Activated CD4-positive, alpha-beta T cell treated with anti-CD3 and anti-CD28 coated beads, Interleukin-10, Interleukin-2, amounts not matched to agents 100 ng/mL and 50 ng/mL, durations not matched to agents 16 hours and 8 hours (primary cell): ENCODE results near the gene GNA12.

Source experiments
- DNase-seq: peaks from one replicate; pipeline ENCODE4 v3.0.0-alpha.2; 2020

The GNA12 gene

GRCh38 chr7:2814946-2815874, 28.9 kb downstream of the GNA12 start:
- DNase-seq, result no peak

DNA sequence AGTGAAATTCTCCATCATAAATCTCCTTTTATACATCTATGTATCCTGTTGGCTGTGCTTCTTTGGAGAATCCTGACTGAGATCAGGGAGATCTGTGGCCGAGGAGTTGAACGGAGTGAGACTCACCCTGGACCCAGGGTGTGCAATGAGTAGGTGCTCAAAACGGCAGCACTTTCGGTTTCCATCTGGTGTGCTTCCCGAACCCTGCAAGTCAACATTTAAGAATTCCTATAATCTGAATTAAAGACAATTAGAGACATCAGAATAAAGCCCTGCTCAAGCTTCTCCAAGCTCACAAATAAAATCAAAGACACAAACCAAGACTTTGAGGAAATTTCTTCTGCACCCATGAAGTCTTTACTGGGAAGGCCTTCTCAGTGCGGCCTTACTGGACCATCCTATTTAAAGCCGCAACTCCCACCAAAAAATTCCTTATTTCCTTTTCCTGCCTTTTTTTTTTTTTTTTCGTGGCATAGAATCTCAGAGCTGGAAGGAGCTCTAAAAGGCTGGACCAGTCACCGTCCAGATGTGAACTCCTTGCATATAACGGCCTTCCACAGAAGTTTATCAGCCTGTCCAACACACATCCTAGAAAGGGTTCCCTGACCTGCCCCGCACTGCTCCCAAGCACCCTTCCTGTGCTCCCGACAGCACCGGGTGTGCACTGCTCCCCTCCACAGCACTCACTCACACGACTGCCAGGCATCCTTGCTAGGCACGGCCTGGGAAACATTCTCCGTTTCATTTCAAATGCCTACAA, 29.7 kb downstream of the GNA12 start:
- no peak for DNase-seq

DNA sequence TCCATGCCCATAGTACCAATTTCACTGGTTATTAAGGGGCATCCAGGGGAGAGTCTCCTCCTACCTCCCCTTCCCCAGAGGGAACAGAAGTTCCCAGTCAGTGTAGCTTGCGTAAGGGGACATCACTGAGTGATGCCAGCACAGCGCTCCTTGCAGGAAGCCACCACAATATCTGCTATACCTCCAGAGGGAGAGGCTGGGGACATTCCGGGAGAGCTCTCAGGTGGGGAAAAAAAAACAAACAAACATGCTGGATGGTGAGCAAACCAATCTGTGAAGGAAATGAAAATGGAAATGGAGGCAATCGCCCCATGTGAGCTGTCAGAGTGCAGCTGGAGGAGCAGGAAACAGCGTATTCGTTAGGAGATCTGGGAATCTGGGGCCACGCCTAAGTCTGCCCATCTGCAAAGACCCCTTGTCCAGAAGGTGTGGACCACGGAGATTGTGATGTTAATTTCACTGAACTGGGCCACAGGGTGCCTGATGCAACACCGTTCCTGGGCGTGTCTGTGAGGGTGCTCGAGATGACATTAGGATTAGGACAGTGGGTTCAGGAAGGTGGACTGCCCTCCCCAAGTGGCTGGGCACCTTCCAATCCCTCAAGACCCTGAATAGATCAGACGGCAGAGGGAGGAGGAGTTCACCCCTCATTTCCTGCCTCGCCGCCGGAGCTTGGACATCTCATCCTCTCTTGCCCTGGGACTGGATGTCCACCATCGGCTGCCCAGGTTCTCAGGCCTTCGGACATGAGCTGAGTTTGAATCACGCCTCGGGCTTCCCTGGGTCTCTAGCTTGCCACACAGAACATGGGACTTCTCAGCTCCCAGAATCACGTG, 30.5 kb downstream of the GNA12 start:
- DNase-seq, result no peak

GRCh38 chr7:2812831-2813230, 31.3 kb downstream of the GNA12 start:
- no peak for DNase-seq

GRCh38 chr7:2812114-2812487, 32.0 kb downstream of the GNA12 start:
- DNase-seq, result no peak

DNA sequence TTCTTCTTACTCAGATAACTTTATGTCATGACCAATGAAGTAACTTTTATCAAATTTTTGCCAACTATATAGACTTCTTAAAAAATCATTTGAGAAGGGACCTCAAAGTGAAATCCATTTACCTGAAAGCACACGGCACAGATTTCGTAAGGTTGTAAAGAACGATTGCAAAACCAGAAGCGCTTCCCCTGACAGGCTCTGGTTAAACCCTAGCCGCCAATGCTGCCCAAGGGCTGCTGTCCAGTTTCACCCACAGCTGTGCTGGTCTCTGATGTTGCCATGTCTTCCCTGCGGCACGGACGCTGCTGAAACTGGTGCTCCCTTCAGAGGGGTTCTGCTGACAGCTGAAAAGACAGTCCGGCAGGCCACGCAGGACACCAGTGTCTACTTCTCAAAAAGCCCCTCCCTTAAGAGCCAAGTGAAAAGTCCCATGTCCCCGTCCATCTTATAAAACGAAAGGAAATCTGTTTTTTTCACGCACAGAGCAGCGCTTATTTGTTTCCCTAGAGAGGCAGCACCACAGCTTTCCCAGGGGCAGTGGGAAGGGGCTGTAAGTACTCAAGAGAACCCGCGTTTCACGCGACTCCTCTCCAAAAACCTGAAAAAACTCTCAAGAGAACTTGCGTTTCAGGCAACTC, 32.5 kb downstream of the GNA12 start:
- no peak for DNase-seq

DNA sequence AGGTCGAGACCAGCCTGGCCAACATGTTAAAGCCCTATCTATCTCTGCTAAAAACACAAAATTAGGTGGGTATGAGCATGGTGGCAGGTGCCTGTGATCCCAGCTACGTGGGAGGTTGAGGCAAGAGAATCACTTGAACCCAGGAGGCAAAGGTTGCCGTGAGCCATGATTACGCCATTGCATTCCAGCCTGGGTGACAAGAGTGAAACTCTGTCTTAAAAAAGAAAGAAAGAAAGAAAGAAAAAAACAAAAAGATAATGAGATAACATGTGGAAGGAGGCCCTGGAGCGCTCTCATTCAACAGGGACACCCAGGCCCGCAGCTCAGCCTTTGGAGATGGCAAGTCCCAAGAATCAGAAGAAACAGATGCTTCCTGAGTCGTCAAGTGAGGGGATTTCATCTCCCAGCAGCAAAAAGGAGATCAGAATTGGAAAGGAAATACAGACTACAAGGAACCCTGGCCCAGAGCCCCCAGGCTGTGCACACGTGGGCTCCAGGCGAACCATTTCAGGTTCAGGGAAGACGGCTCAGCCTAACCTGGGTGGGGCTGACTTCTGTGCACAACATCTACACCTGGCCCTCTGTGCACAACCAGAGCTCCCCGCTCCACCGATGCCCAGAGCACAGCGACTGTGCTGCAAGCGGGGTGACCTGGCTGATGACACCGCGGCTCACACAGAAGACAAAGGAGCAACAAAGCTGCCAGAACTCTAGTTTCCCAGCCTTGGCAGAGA, 33.3 kb downstream of the GNA12 start:
- no peak for DNase-seq

DNA sequence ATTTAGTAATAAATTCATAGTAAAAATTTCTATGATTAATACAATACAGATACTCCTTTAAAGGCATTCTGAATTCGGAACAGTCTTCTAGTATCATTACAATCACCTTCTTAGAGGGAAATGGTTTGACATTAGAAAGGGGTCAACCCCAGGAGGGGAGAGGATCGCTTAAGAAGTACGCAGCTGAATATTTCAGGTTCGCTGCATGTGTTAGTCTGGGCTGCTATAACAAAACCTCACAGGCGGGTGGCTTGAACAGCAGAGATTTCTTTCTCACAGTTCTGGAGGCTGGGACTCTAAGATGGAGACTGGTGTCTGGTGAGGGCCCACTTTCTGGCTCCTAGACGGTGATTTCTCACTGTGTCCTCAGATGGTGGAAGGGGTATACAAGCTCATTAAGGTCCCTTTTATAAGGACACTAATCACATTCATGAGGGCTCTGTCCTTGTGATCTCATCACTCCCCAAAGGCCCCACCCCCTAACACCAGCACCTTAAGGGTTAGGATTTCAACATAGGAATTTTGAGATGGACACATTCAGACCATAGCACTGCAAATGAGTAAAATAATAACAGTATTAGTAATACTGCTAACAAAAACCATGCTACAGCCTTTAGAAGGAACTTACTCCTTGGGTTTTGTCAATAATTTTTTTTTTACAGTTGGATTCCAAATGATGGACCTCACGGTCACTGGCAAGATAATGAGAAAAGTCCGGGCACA, 34.0 kb downstream of the GNA12 start:
- DNase-seq, result no peak

GRCh38 chr7:2808891-2809665, 35.0 kb downstream of the GNA12 start:
- no peak for DNase-seq

- no peak for DNase-seq
Measured at GRCh38 chr7:2807845-2808772, 36.0 kb downstream of the GNA12 start.

GRCh38 chr7:2807460-2807844, 36.7 kb downstream of the GNA12 start:
- no peak for DNase-seq

DNA sequence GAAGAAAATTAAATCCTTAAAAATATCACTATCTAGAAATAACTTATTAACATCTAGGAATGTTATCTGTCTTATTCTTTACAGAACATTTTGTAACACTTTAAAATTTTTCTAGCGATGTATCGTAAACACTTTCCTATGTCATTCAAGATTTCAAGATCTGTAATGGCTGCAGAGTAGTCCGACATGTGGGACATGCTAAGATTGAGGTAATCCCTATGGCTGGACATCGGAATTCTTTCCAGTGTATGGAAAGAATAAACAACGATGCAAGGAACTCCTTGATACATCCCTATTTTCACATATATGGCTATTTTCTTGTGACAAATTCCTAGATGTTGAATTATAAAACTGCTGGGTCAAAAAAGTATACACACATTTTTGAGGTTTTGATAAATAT, 37.5 kb downstream of the GNA12 start:
- no peak for DNase-seq

- no peak for DNase-seq
Measured at GRCh38 chr7:2805213-2805944, 38.7 kb downstream of the GNA12 start.

DNA sequence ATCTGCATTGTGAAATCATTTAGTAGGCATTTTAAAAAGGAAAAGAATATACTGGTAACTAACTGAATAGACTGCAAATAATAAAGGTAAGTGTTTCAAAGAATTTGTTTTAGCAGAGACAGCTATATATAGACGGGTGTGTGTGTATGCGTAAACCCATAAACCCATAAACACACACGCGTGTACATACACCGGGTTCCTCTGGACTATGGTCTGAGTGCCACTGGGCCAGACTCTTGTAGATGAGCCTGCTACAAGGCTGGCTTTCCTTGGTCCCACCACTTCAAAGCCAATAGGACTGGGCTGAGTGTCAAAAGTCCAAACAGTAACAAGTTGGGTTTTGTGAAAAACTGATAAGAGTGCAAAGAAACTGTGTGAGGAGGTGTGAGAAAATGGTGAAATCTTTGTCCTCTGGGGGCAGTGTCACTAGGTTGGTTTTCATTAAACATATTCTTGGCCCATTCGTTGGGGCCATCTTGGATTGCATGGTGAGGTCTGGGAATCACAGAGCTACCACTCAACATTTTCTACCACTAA, 39.8 kb downstream of the GNA12 start:
- no peak for DNase-seq

GRCh38 chr7:2803755-2804154, 40.4 kb downstream of the GNA12 start:
- no peak for DNase-seq

GRCh38 chr7:2803342-2803692, 40.8 kb downstream of the GNA12 start:
- no peak for DNase-seq

DNA sequence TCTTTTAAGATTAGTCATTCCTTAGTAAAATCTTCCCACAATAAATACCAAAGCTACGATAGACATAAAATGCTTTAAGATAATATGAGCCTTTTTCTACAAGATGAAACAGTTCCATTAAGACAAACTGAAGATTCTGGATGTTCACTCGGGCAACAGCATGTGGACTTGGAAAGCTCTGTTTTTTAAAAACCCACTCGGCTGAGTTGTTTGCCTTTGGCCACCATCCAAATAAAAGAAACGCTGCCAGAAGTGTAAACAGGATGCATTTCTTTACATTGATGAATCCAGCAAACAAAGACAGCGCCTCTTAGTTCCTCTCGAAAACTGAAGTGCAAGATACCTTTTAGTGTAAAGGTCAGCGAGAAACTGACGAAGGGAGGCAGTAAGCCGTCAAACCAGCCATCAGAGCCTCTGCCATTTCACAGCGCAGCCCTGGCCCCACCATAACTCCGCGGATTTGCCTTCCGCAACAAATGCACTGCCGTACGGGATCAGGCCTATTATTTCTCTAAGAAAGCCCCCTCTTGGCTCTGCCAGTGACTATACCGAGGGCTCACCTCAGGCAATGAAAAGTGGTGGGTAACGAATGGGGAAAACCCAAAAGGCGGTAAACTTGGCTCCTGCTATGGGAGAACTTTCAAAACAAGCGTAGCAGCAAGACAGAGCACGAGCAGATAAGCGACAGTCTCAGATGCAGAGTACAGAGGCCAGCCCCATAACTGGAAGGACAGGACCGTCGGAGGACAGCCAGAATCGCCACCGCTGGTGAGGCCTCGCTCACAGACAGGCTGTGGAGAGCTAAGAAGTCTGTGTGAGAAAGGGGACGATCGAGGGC, 41.4 kb downstream of the GNA12 start:
- no peak for DNase-seq

DNA sequence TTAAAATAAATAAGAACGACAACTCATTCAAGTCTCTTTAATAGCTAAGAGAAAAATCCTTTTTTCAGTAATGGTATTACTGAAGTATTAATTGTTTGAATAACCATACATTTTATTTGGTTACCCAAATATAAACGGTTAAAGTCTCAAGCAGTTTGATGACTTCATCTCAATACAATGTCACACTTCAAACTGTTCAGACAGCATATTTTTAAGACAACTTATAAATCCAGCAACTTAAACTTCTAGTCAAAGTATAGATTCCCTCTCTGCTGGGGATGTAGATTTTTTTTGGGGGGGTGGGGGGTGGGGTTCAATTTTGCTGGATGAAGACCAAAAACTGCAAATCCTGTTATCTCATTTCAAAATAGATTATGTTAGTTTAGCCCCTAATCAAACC, 42.0 kb downstream of the GNA12 start:
- DNase-seq, result no peak
